Measurements from ENCODE around the gene LRMDA. TPM values are rescaled to one million over a fixed set of nuclear protein-coding genes. Genes with fewer than 3 reads are reported as not detected.

The LRMDA gene
- total RNA-seq, 1 experiment from 2014 or later = 4.8 TPM

DNA sequence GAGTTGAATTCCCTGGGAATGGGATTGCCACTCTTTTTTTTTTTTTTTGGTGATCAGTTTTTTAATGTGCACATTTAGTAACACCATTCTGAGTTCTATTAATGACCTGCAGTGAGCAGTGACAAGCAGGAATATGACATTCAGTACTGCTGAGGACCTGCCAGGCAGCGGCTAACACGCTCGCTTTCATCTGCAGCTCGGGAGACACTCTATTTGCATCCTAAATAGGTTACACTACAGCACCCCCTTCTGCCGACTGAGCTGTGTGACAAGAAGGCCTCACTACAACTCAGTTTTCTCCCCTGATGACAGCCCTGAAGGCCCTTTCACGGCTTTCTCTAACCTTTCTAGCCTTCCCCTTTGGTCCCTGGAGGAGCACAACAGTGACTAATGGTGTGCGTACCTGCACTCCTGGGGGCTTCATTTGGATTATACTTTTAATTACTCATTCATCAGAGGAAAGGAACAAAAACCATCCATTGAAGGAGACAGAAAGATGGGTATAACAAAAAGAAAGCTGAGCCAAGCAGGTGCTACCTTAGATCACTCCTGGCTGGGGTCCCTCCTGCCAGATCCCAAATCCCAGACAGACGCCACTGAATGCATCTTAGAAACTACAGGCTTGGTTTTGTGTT, 872.4 kb downstream of the LRMDA start:
- no peak overlapping the region for H2AFZ ChIP-seq (ENCODE audit: low read depth, low read length, poor library complexity, severe bottlenecking)
- H3K4me1 ChIP-seq (ENCODE audit: control insufficient read depth in 1 of 2, insufficient read depth in 2 of 2, low read length in 2 of 2) = no peaks in the 10 kb centered on the region
- DNase-seq (ENCODE audit: low read depth, low spot score) = peak; percentile 28
- H3K4me2 ChIP-seq (ENCODE audit: low read length) = no peak overlapping the region
- TF ChIP-seq CEBPB (IDR thresholded peaks at IDR 0.05; ENCODE audit: low read depth) = no peak
- TF ChIP-seq TCF7L2 (IDR thresholded peaks at IDR 0.05; ENCODE audit: borderline replicate concordance, extremely low read depth, insufficient read depth, insufficient read length) = peak; percentile 42
- TF ChIP-seq, protein P1, sequence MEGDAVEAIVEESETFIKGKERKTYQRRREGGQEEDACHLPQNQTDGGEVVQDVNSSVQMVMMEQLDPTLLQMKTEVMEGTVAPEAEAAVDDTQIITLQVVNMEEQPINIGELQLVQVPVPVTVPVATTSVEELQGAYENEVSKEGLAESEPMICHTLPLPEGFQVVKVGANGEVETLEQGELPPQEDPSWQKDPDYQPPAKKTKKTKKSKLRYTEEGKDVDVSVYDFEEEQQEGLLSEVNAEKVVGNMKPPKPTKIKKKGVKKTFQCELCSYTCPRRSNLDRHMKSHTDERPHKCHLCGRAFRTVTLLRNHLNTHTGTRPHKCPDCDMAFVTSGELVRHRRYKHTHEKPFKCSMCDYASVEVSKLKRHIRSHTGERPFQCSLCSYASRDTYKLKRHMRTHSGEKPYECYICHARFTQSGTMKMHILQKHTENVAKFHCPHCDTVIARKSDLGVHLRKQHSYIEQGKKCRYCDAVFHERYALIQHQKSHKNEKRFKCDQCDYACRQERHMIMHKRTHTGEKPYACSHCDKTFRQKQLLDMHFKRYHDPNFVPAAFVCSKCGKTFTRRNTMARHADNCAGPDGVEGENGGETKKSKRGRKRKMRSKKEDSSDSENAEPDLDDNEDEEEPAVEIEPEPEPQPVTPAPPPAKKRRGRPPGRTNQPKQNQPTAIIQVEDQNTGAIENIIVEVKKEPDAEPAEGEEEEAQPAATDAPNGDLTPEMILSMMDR (IDR thresholded peaks at IDR 0.05 in 2 of 3, conservative IDR thresholded peaks at IDR 0.05 in 1 of 3; ENCODE audit: borderline replicate concordance in 1 of 3, insufficient read depth in 1 of 3, low read depth in 2 of 3, low read length in 2 of 3) = peak; percentile 29 to 55 (median 45); a peak in 4 of 6 replicates
- no peak for TF ChIP-seq SP1 (IDR thresholded peaks at IDR 0.05; ENCODE audit: low read depth)
- no peak for TF ChIP-seq FOSL1 (IDR thresholded peaks at IDR 0.05; ENCODE audit: low read depth)
- no peak for TF ChIP-seq JUND (IDR thresholded peaks at IDR 0.05)
- peak; percentile 69 for TF ChIP-seq RAD21 (IDR thresholded peaks at IDR 0.05; ENCODE audit: low read depth)
- ChIA-PET RAD21 (ENCODE audit: low non-redundant PET in 1 of 2, low total read pairs in 2 of 2, uncharacterized antibody in 2 of 2, unreplicated experiment in 2 of 2) (interaction anchor here in 1 of 2 experiments (0.7 kb wide), 2 partner anchors 262 to 1204 kb away, joined by 3 to 4 read pairs; no protein-coding TSS in a partner anchor), CTCF (interaction anchor here (0.6 to 3.0 kb wide), 18 partner anchors 9 to 1100 kb away, joined by 3 to 17 read pairs (median 4); partner anchors contain the start of gene ZNF503), POLR2A (interaction anchor here (0.7 to 1.7 kb wide), 3 partner anchors 601 to 904 kb away, joined by 3 read pairs; partner anchors contain the start of gene ZNF503)
- H3K9me3 ChIP-seq (ENCODE audit: control insufficient read depth in 1 of 2, insufficient read depth in 1 of 2, low read depth in 1 of 2, low read length in 2 of 2) = no peaks in the 10 kb centered on the region
- no TSS peak for BruUV-seq (replicated peaks)
- H3K36me3 ChIP-seq (ENCODE audit: control insufficient read depth in 1 of 2, insufficient read depth in 2 of 2, low read length in 2 of 2) = no peaks in the 10 kb centered on the region
- H3K27me3 ChIP-seq (ENCODE audit: insufficient read depth, low read length) = peaks cover 14% of the 10 kb centered on the region; the same call in 1 of the 2 replicates
- no peaks in the 10 kb centered on the region for H3K9me2 ChIP-seq (ENCODE audit: insufficient read depth)
- intact Hi-C loops (cut with micrococcal nuclease) = loop anchor here (2.0 to 5.0 kb wide), 3 partner anchors 267 to 1066 kb away; partner anchors contain the start of gene COMTD1
- H3K9ac ChIP-seq (ENCODE audit: low read length) = no peak overlapping the region
- no peak overlapping the region for H3K4me3 ChIP-seq (replicated peaks in 1 of 2; ENCODE audit: low read depth in 1 of 2, low read length in 2 of 2)
- H3K27ac ChIP-seq (ENCODE audit: low read depth, low read length) = no peak overlapping the region
- H4K20me1 ChIP-seq (ENCODE audit: insufficient read depth) = no peaks in the 10 kb centered on the region
- no peaks in the 10 kb centered on the region for H3K79me2 ChIP-seq (ENCODE audit: insufficient read depth, low read length)
- ATAC-seq = peak; percentile 92

All from HCT116 (cell line).